Colonic mucosa (tissue), 4 donors: ENCODE results near the gene FUCA1. TPM values are rescaled to one million over a fixed set of nuclear protein-coding genes. Genes with fewer than 3 reads are reported as not detected.
"Not testable (repeated sequence)": the region's sequence is repeated elsewhere in the genome, so short reads cannot be mapped to it uniquely, and the experiment has no call there.

Experiments used
- DNase-seq: peaks from one replicate; pipeline ENCODE4 v3.0.0-alpha.2; 2020
- H3K27ac ChIP-seq: fragments of 200-600 bp; one replicate; pipeline ENCODE4 v1.8.0; 2021
- H3K27me3 ChIP-seq: fragments of 200-600 bp; one replicate; pipeline ENCODE4 v1.8.0; 2021
- H3K36me3 ChIP-seq: fragments of 200-600 bp; one replicate; pipeline ENCODE4 v1.8.0; 2021
- H3K4me1 ChIP-seq: fragments of 200-600 bp; one replicate; pipeline ENCODE4 v1.8.0; 2021; ENCODE audit warnings: mild to moderate bottlenecking
- H3K4me3 ChIP-seq: fragments of 200-600 bp; one replicate; pipeline ENCODE4 v1.8.0; 2021
- H3K9ac ChIP-seq, 2 donors: one replicate each; pipeline ENCODE4 v1.7.0; 2013; ENCODE audit warnings: control low read depth in 2 of 2, low read depth in 2 of 2, low read length in 2 of 2
- H3K9me3 ChIP-seq: fragments of 200-600 bp; one replicate; pipeline ENCODE4 v1.8.0; 2021
- CTCF ChIP-seq: fragments of 200-600 bp; IDR thresholded peaks from one replicate; pipeline ENCODE4 v1.8.0; 2022; ENCODE audit warnings: antibody characterized with exemption, mild to moderate bottlenecking
- intact Hi-C: fragments of 100-400 bp; cut with DNase I; formaldehyde crosslinking; loops from one replicate; pipeline ENCODE4 v1.14.1; 2022
- total RNA-seq, 2 donors: library from RNA; stranded (reverse); fragmentation: NEBNext Ultra II Directional in 1 of 2; extraction: Animal tissue kit (Norgen Biotek cat#: 25700) in 1 of 2; gene quantifications; one replicate each; pipeline ENCODE4 v1.2.1, GENCODE V29; 2021
- donor health status: healthy.
- donor health status: DM: no; HTN: no; CAD: no.
- donor health status: DM: no; HTN: no; CAD: no.

Gene FUCA1
- total RNA-seq, 2 donors from 2014 or later, result 70.1 to 165 TPM

- Histone ChIP-seq H3K36me3 (peaks cover 6% of the 10 kb centered on the region), H3K27ac (no peak overlapping the region), H3K4me1 (no peaks in the 10 kb centered on the region), H3K9ac (no peak overlapping the region), H3K4me3 (no peak overlapping the region), H3K27me3 (no peaks in the 10 kb centered on the region), H3K9me3 (no peaks in the 10 kb centered on the region)
- intact Hi-C loops, result no loop called here
- TF ChIP-seq CTCF, result no peak
- no peak for DNase-seq
Measured at GRCh38 chr1:23807453-23807852, 60.6 kb downstream of the FUCA1 start.

GRCh38 chr1:23806280-23806679, 61.8 kb downstream of the FUCA1 start:
- Histone ChIP-seq H3K4me3 (no peak overlapping the region), H3K9me3 (no peaks in the 10 kb centered on the region), H3K27ac (no peak overlapping the region), H3K9ac (no peak overlapping the region), H3K36me3 (peaks cover 6% of the 10 kb centered on the region), H3K27me3 (no peaks in the 10 kb centered on the region), H3K4me1 (peaks cover 6% of the 10 kb centered on the region)
- TF ChIP-seq CTCF, result no peak
- no peak for DNase-seq
- intact Hi-C loops, result no loop called here

DNA sequence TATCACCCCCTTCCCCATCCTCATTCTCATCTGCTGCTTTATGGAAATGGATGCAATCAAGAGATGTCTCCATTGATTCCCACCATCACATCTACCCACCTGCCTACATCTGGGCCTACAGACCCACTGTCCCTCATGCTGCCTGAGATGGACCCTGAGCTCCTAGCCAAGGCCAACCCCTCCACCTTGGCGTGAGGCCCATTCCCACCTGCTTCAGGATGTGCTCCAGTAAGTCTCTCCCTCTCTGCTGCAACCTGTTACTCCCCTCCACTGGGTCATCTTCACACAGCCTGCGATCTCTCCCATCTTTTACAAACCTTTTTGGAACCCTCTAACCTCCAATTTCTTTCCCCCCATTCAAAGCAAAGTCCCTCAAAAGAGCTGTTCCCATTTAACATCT, 63.1 kb downstream of the FUCA1 start:
- Histone ChIP-seq H3K27me3 (no peaks in the 10 kb centered on the region), H3K4me1 (peaks cover 6% of the 10 kb centered on the region), H3K36me3 (peaks cover 6% of the 10 kb centered on the region), H3K9me3 (no peaks in the 10 kb centered on the region), H3K27ac (no peak overlapping the region), H3K9ac (no peak overlapping the region), H3K4me3 (no peak overlapping the region)
- TF ChIP-seq CTCF, result no peak
- intact Hi-C loops, result no loop called here
- no peak for DNase-seq

DNA sequence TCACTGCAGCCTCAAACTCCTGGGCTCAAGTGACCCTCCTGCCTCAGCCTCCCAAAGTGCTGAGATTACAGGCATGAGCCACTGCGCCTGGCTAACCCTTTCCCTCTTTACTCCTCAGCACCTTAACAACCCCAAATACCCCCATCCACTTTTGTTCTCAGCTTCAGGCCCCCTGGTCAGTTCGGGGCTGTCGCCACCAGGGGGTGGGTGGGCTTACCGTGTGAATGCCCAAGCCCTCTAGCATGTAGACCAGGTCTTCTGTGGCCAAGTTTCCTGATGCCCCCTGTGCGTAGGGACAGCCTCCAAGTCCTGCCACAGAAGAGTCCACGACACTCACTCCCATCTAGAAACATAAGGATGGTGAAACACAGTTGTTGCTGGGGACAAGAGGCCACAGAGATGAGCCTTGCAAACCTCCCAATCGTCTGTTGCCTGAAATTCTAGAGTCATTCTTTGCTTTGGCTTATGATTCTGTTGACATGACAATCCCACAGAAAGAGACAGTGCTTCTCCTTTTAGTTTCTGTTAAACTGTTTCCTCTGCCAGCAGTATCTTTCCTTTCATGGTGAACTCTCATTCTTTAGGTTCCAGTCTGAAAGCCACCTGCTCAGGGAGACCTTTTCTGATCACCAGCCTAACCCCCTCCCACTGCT, 63.8 kb downstream of the FUCA1 start:
- intact Hi-C loops, result no loop called here
- Histone ChIP-seq H3K9ac (no peak overlapping the region), H3K4me1 (peaks cover 6% of the 10 kb centered on the region), H3K9me3 (no peaks in the 10 kb centered on the region), H3K27me3 (no peaks in the 10 kb centered on the region), H3K27ac (no peak overlapping the region), H3K36me3 (peaks cover 6% of the 10 kb centered on the region), H3K4me3 (no peak overlapping the region)
- DNase-seq, result no peak
- TF ChIP-seq CTCF, result no peak

DNA sequence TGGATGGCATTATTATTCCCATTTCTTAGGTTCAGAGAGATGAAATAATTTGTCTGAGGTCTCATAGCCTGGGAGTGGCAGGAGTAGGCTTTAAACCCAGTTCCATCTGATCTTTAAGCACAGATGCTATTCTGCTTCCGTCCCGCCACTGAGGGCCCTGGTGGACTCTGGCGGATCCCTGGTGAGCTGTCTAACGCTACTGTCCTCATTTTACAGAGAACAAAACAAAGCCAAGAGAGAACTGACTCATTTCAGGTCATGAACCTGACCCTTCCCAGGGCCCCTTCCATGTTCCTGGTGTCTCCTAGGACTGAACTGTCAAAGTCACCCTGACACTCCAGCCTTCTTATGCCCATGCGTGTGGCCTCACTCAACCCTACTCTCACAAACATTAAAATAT, 64.4 kb downstream of the FUCA1 start:
- DNase-seq, result no peak
- Histone ChIP-seq H3K4me3 (no peak overlapping the region), H3K27ac (no peak overlapping the region), H3K4me1 (peaks cover 6% of the 10 kb centered on the region), H3K9ac (no peak overlapping the region), H3K9me3 (no peaks in the 10 kb centered on the region), H3K36me3 (peaks cover 6% of the 10 kb centered on the region), H3K27me3 (no peaks in the 10 kb centered on the region)
- TF ChIP-seq CTCF, result no peak
- intact Hi-C loops, result no loop called here

- H3K9ac ChIP-seq, H3K4me3 ChIP-seq, H3K27me3 ChIP-seq, intact Hi-C loops, H3K36me3 ChIP-seq, H3K9me3 ChIP-seq, H3K27ac ChIP-seq, H3K4me1 ChIP-seq, DNase-seq: not testable (repeated sequence)
Measured at GRCh38 chr1:23802809-23803342, 65.2 kb downstream of the FUCA1 start.
